GM21528 (cell line): Measurements from ENCODE around the gene RSF1.
A peak's percentile ranks its signal among the peaks of the same experiment; 100 is the strongest.
"Not testable (repeated sequence)": the region's sequence is repeated elsewhere in the genome, so short reads cannot be mapped to it uniquely, and the experiment has no call there.

Source experiments
- ATAC-seq: cut with Tn5 transposase; IDR thresholded peaks from one replicate; pipeline ENCODE4 v1.9.1; 2021; ENCODE audit warnings: mild to moderate bottlenecking, moderate library complexity; ENCODE audit not compliant: unreplicated experiment, low FRiP score

Gene RSF1

GRCh38 chr11:77820565-77821348, at the start of gene RSF1, which contains the start of gene AAMDC:
Gene RSF1, minus strand, starts transcription at chr11:77820722. Its CDS starts 8 bp downstream, at chr11:77820714.
Gene AAMDC, plus strand, starts transcription at chr11:77821144. Its CDS starts 21,353 bp downstream, at chr11:77842497.
- peak; percentile 84 for ATAC-seq

DNA sequence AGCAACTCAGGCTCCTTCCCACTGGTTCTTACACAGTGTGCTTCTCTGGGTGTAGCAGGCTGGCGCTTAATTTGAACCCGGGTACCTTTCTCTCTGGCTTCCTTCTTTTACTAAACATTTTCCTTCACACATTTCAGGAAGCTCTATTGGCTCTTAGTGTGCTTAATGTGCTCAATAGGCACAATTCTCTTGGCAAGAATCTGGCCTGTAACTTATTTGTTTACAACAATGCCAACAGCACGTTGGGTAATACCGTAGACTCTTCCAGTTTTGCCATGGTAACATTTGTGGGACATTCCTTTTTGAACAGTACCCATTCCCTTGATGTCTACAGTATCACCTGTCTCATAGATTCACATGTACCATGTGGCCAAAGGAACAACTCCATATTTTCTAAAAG, 48.2 kb upstream of the RSF1 start:
- ATAC-seq = no peak

- no peak for ATAC-seq
These were observed 45.8 kb upstream of the RSF1 start for GRCh38 chr11:77866336-77866735.

- ATAC-seq = no peak
These were observed 45.3 kb upstream of the RSF1 start for GRCh38 chr11:77865805-77866204.

DNA sequence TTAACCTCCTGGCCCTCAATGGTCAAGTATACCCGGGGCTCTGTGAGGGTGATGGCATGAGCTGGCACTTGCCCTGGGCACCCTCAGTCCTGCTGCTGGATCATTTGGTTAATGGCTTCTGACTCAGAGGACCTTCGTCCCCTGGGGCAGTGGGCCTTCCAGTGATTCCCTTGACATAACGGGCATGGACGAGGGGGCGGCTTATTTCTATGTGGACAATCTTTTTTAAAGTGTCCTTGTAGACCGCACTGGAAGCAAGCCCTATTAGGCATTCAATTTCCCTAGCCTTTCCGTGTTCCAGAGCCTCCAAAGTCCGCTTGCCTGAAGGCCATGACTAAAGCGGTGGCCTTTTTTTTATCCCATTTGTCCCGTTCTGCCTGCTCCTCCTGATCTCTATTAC, 40.9 kb upstream of the RSF1 start:
- ATAC-seq = not testable (repeated sequence)

- not testable (repeated sequence) for ATAC-seq
These were observed 37.5 kb upstream of the RSF1 start for GRCh38 chr11:77857906-77858457.

GRCh38 chr11:77854838-77855237, 34.3 kb upstream of the RSF1 start:
- ATAC-seq = no peak

DNA sequence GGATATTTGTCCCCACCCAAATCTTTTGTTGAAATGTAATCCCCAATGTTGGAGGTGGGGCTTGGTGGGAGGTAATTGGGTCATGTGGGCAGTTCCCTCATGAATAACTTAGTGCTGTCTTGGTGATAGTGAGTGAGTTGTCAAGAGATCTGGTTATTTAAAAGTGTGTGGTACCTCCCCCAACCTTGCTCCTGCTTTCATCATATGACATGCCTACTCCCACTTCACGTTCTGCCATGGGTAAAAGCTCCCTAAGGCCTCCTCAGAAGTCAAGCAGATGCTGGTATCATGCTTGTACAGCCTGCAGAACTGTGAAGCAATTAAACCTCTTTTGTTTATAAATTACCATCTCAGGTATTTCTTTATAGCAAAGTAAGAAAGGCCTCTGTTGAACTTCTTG, 31.0 kb upstream of the RSF1 start:
- ATAC-seq = no peak

- not testable (repeated sequence) for ATAC-seq
These were observed 23.2 kb upstream of the RSF1 start for GRCh38 chr11:77843700-77844099.

GRCh38 chr11:77842441-77843121, 22.1 kb upstream of the RSF1 start:
- ATAC-seq = no peak

DNA sequence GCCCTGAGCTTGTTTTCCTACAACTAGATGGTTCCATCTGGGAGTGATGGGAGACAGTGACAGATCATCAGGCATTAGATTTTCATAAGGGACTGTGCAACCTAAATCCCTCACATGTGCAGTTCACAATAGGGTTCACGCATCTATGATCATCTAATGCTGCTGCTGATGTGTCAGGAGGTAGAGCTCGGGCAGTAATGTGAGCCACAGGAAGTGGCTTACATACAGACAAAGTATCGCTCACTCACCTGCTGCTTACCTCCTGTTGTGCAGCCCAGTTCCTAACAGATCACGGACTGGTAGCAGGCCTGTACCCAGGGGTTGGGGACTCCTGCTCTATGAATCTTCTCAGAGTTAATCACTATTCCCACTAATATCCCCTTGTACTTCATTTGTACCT, 12.8 kb upstream of the RSF1 start:
- ATAC-seq = no peak

DNA sequence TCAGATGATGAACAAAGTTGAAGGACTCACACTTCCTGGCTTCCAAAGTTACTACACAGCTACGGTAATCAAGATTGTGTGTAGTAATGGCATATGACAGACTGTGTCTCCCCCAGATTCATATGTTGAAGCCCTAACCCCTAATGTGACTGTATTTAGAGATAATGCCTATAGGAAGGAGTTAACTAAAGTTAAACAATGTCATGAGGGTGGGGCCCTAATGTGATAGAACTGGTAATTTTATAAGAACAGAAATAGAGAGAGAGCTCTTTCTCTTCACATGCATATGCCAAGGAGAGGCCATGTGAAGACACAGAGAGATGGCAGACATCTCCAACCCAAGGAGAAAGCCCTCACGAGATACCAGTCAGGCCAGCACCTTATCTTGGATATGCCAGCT, 8.4 kb upstream of the RSF1 start:
- no peak for ATAC-seq

- no peak for ATAC-seq
These were observed 3.3 kb upstream of the RSF1 start for GRCh38 chr11:77823775-77824174.

DNA sequence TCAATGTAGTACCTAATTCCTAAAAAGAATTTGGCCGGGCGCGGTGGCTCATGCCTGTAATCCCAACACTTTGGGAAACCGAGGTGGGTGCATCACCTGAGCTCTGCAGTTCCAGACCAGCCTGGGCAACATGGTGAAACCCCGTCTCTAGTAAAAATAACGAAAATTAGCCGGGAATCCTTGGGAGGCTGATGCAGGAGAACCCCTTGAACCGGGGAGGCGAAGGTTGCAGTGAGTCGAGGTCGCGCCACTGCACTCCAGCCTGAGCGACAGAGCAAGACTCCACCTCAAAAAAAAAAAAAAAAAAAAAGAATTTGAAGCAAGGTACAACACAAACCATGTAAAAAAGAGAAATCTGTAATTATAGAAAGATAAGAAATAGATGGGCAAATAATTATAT, 1.6 kb upstream of the RSF1 start:
- not testable (repeated sequence) for ATAC-seq

GRCh38 chr11:77821349-77821851, 878 bp upstream of the RSF1 start:
- no peak for ATAC-seq

DNA sequence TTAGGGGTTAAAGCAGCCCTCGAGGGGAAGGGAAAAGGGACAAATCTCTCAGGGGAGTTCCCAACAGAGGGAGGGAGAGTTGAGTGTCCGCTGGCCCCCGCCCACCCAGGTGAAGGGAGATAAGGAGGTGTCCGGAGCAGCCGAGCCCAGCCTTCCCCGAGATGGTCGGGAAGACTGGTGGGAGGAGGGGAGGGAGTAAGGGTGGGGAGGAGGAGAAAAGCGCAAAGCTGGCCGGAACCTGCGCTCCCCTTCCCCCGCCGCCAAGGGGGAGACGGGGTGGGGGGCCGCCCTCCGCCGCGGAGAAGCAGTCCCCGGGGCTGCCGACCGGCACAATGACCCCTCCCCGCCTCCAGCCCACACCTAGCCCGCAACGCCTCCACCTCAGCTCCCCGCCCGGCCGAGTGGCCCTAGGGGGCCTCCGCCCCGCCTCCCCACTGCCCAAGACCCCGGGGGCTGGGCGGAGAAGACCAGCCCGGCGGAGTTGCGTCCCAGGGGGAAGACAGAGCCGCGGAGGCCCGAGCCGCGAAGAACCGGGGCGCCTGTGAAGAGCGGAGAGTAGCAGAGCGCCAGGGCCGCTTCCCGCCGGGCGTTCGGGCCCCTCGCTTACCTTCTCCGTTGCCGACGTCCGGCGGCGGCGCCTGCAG, 479 bp downstream of the RSF1 start:
- peak; percentile 26 for ATAC-seq

GRCh38 chr11:77819411-77819920, 1.1 kb downstream of the RSF1 start:
- ATAC-seq = peak; percentile 51

DNA sequence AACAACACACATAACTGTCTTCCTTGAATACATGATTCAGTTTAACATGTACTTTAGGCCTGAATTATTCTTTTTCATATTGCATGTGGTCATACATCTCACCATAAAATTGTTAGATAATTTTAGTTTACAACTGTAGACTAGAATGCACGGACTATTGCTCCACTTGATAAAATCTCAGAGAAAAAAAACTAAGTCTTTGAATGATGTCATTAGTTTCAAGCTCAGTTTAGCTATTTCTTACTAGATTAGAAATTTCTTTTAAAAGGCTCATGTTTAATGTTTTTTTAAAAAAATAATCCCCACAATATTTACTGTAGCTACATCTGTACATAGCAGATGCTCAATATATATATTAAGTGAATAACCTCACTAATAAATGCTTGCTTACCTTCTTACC, 5.1 kb downstream of the RSF1 start:
- ATAC-seq = no peak

DNA sequence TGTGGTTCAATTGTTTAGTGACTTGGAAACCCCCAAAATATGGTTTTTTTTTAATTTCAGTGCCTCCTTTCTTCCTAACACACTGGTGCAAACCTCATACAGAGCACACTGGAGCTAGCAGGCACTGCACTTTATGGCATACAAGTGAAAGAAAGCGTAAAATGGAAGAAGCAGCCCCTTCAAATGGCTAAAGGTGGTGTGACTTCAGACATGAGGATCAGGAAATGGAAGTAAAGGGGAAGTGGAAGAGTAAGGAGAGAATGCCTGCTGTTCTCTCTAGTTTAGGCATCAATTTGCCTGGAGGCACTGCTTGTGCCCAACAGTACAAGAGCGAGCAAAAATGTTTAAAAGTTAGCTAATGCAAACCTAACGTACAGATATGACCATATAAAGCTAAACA, 5.7 kb downstream of the RSF1 start:
- no peak for ATAC-seq

DNA sequence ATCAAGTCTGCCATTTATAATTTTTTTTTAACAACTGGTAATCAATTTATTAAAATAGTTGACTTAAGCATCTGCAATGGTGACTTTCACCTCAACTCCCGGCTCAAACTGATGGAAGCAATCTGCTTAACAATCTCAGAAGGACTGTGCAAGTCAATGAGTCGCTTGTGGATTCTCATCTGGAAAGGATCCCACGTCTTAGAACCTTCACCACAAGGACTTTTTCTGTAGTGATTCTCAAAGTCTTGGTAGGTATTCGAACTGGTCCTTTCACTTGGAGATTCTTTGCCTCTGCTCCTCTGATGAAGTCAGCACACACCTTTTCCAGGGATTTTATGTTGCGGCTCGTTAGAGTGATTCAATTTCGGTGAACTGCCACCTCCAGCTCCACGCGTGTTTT, 7.3 kb downstream of the RSF1 start:
- no peak for ATAC-seq

- ATAC-seq = no peak
These were observed 13.5 kb downstream of the RSF1 start for GRCh38 chr11:77806993-77807392.
